Lower leg skin (tissue), 4 donors: ENCODE data around the gene GPR162. TPM values are rescaled to one million over a fixed set of nuclear protein-coding genes. Genes with fewer than 3 reads are reported as not detected.
"Not testable (repeated sequence)": the region's sequence is repeated elsewhere in the genome, so short reads cannot be mapped to it uniquely, and the experiment has no call there.

ENCODE experiments used
- DNase-seq, 2 donors: peaks; one replicate each; pipeline ENCODE4 v3.0.0-alpha.2; 2019; ENCODE audit warnings: low spot score in 2 of 2
- H3K4me3 ChIP-seq: fragments of 200-600 bp; sonication (generic); 2 replicates; pipeline ENCODE4 v1.5.1; 2017; ENCODE audit warnings: mild to moderate bottlenecking, low read depth; ENCODE audit not compliant: poor library complexity, severe bottlenecking
- CTCF ChIP-seq, 3 donors: fragments of 450-650 bp; IDR thresholded peaks; one replicate each; pipeline ENCODE4 v1.5.1; 2016; ENCODE audit warnings: antibody characterized with exemption in 3 of 3, mild to moderate bottlenecking in 3 of 3, moderate library complexity in 2 of 3
- POLR2A ChIP-seq, 2 donors: fragments of 450-650 bp; IDR thresholded peaks; one replicate each; pipeline ENCODE4 v1.6.1; 2016 to 2017; ENCODE audit warnings: antibody characterized with exemption in 2 of 2, mild to moderate bottlenecking in 1 of 2, moderate library complexity in 1 of 2
- WGBS, 2 donors: methylation state at CpG; one replicate each; pipeline ENCODE4 v1.1.5; 2018; 5-methylcytosine and 5-hydroxymethylcytosine counted together
- intact Hi-C: fragments of 100-400 bp; cut with DNase I; formaldehyde crosslinking; loops from one replicate; pipeline ENCODE4 v1.15.0; 2023; ENCODE audit warnings: low total_unique reads
- total RNA-seq, 4 donors: library from RNA; depleted of rRNA; stranded (reverse); fragments of >200 nt; gene quantifications; one replicate each; pipeline ENCODE4 v1.1.0, GENCODE V29; 2016

GPR162 gene
- total RNA-seq, 4 donors from 2014 or later, result 0.65 to 1.4 (median 1.3) TPM; not detected in 1

- 91 to 95% methylated on average over 9 of the region's 9 CpGs for WGBS, 2 donors
- intact Hi-C loops, result no loop called here
- no peak overlapping the region for H3K4me3 ChIP-seq
- TF ChIP-seq CTCF (IDR thresholded peaks at IDR 0.05) (no peak), POLR2A (IDR thresholded peaks at IDR 0.05) (no peak)
- DNase-seq, result no peak
These were observed 39.8 kb downstream of the GPR162 start for GRCh38 chr12:6861391-6861790.

GRCh38 chr12:6863033-6863432 lies 41.4 kb downstream of the GPR162 start:
- no peak for TF ChIP-seq CTCF (IDR thresholded peaks at IDR 0.05)
- TF ChIP-seq POLR2A (IDR thresholded peaks at IDR 0.05), result no peak
- intact Hi-C loops, result no loop called here
- H3K4me3 ChIP-seq, result no peak overlapping the region
- no peak for DNase-seq
- 90 to 91% methylated on average over 11 of the region's 11 CpGs for WGBS, 2 donors

- intact Hi-C loops, result no loop called here
- peak in 1 of 2 donors; percentile 83 for DNase-seq
- TF ChIP-seq CTCF (IDR thresholded peaks at IDR 0.05) (no peak), POLR2A (IDR thresholded peaks at IDR 0.05) (no peak)
- WGBS, 2 donors, result 93 to 97% methylated on average over 15 to 16 of the region's 16 CpGs
- H3K4me3 ChIP-seq, result no peak overlapping the region
These were observed 42.1 kb downstream of the GPR162 start for GRCh38 chr12:6863586-6864321.

GRCh38 chr12:6865307-6865706 lies 43.7 kb downstream of the GPR162 start:
- DNase-seq, intact Hi-C loops, H3K4me3 ChIP-seq: not testable (repeated sequence)
- 91 to 96% methylated on average over 5 of the region's 5 CpGs for WGBS, 2 donors

- no peak for DNase-seq
- 67 to 72% methylated on average over 19 of the region's 19 CpGs for WGBS, 2 donors
- intact Hi-C loops, result no loop called here
- TF ChIP-seq POLR2A (IDR thresholded peaks at IDR 0.05) (no peak), CTCF (IDR thresholded peaks at IDR 0.05) (no peak)
- no peak overlapping the region for H3K4me3 ChIP-seq
These were observed 44.7 kb downstream of the GPR162 start for GRCh38 chr12:6866163-6866919.

GRCh38 chr12:6866920-6867412 lies 45.3 kb downstream of the GPR162 start:
- TF ChIP-seq CTCF (IDR thresholded peaks at IDR 0.05), result no peak
- TF ChIP-seq POLR2A (IDR thresholded peaks at IDR 0.05), result no peak
- 1 to 3% methylated on average over 16 to 32 of the region's 33 CpGs for WGBS, 2 donors
- intact Hi-C loops, result no loop called here
- DNase-seq, result peak; percentile 77 to 97
- no peak overlapping the region for H3K4me3 ChIP-seq
